HEK293T (cell line): ENCODE measurements around the gene ZFR2.

ENCODE experiments used
- ARNT ChIP-seq: fragments of 450-650 bp; IDR thresholded peaks from 2 replicates; pipeline ENCODE4 v1.6.1; 2017; ENCODE audit warnings: mild to moderate bottlenecking
- CTBP1 ChIP-seq: fragments of 450-650 bp; IDR thresholded peaks from 2 replicates; pipeline ENCODE4 v1.6.1; 2016; ENCODE audit warnings: borderline replicate concordance
- FOXA1 ChIP-seq: fragments of 450-650 bp; IDR thresholded peaks from 2 replicates; pipeline ENCODE4 v1.6.1; 2016; ENCODE audit warnings: mild to moderate bottlenecking
- HDGF ChIP-seq: fragments of 450-650 bp; IDR thresholded peaks from 2 replicates; pipeline ENCODE4 v1.6.1; 2017; ENCODE audit warnings: antibody characterized with exemption, borderline replicate concordance
- NFRKB ChIP-seq: fragments of 450-650 bp; IDR thresholded peaks from 2 replicates; pipeline ENCODE4 v1.6.1; 2016; ENCODE audit warnings: mild to moderate bottlenecking, moderate library complexity
- SP1 ChIP-seq: fragments of 450-650 bp; IDR thresholded peaks from 2 replicates; pipeline ENCODE4 v1.6.1; 2017
- SUZ12 ChIP-seq: fragments of 450-650 bp; IDR thresholded peaks from 2 replicates; pipeline ENCODE4 v1.6.1; 2016; ENCODE audit warnings: mild to moderate bottlenecking
- ZNF384 ChIP-seq: fragments of 450-650 bp; IDR thresholded peaks from 2 replicates; pipeline ENCODE4 v1.6.1; 2016

GRCh38 chr19:3860499-3860898 is 8.3 kb downstream of the ZFR2 start:
- no peak for TF ChIP-seq NFRKB
- TF ChIP-seq CTBP1, result no peak
- TF ChIP-seq ZNF384, result no peak
- TF ChIP-seq FOXA1, result no peak
- TF ChIP-seq ARNT, result no peak
- no peak for TF ChIP-seq SUZ12
- TF ChIP-seq HDGF, result no peak
- no peak for TF ChIP-seq SP1
